NT2/D1 (cell line): ENCODE measurements around the gene PODXL2.

Experiments used
- SUZ12 ChIP-seq: IDR thresholded peaks from 2 replicates; pipeline ENCODE4 v1.6.1; 2011; ENCODE audit not compliant: insufficient read length, insufficient read depth; ENCODE audit errors: extremely low read depth
- YY1 ChIP-seq: IDR thresholded peaks from 2 replicates; pipeline ENCODE4 v1.6.1; 2011; ENCODE audit not compliant: insufficient read length, insufficient read depth

DNA sequence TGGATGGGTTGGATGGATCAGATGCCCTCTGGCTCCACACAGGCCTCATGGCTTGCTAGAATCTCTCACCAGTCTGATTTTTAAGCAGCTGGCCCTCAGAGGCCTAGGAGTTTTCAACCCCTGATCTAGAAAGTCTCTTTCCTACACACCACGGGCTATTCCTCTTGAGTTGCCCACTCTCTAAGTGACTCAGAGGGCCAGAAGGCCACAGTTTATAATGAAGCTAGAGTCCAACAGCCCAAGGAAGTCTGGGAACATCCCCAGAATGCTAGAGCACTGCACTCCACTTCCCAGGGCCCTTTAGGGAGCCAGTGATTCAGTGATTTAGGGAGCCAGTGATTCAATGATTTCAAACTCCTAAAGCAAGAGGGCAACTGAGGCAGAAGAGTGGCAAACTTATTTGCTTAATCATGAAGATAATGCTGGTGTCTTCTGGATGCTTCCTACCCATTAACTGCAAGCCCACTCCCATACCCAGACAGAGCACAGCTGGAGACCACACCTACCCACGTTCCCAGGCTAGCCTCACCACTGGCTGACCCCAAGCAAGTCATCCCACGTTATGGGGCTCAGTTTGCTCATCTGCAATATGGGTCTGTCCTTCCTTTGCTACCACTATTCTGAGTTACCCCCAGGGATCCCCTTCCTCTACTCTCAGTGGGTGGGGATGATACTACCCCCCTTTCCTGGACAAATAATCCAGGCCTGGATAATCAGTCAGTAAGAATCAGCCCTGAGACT lies 80.5 kb downstream of the PODXL2 start:
- TF ChIP-seq YY1, result no peak
- TF ChIP-seq SUZ12, result no peak
